Measurements from ENCODE around the gene TRIO.

Gene TRIO

GRCh38 chr5:14351086-14351661 lies 208.0 kb downstream of the TRIO start:
- TF ChIP-seq OSR1 (CRISPR knock-in tag; IDR thresholded peaks at IDR 0.05) (no peak), TCF4 (CRISPR knock-in tag; IDR thresholded peaks at IDR 0.05; ENCODE audit: borderline replicate concordance) (no peak), ZNF70 (CRISPR knock-in tag; IDR thresholded peaks at IDR 0.05) (no peak), ZNF565 (CRISPR knock-in tag; conservative IDR thresholded peaks at IDR 0.05; ENCODE audit: low read depth) (no peak), TSHZ2 (CRISPR knock-in tag; IDR thresholded peaks at IDR 0.05) (no peak), ZFP3 (CRISPR knock-in tag; IDR thresholded peaks at IDR 0.05) (no peak), GLIS3 (CRISPR knock-in tag; IDR thresholded peaks at IDR 0.05) (no peak), POU6F1 (CRISPR knock-in tag; IDR thresholded peaks at IDR 0.05; ENCODE audit: borderline replicate concordance, low read depth) (no peak), ZC3H10 (CRISPR knock-in tag; IDR thresholded peaks at IDR 0.05) (no peak), ZFP30 (CRISPR knock-in tag; IDR thresholded peaks at IDR 0.05) (no peak)
- ATAC-seq = no peak

- ATAC-seq = peak; percentile 97
- TF ChIP-seq ZC3H10 (CRISPR knock-in tag; IDR thresholded peaks at IDR 0.05) = no peak
- no peak for TF ChIP-seq CSDC2 (CRISPR knock-in tag; IDR thresholded peaks at IDR 0.05)
- TF ChIP-seq ZNF565 (CRISPR knock-in tag; conservative IDR thresholded peaks at IDR 0.05; ENCODE audit: low read depth) = no peak
- TF ChIP-seq PPARA (CRISPR knock-in tag; IDR thresholded peaks at IDR 0.05; ENCODE audit: borderline replicate concordance) = no peak
- no peak for TF ChIP-seq POU6F1 (CRISPR knock-in tag; IDR thresholded peaks at IDR 0.05; ENCODE audit: borderline replicate concordance, low read depth)
- no peak for TF ChIP-seq BACH2 (CRISPR knock-in tag; IDR thresholded peaks at IDR 0.05; ENCODE audit: borderline replicate concordance)
- TF ChIP-seq SNAI2 (CRISPR knock-in tag; IDR thresholded peaks at IDR 0.05) = no peak
- TF ChIP-seq ARNTL (CRISPR knock-in tag; IDR thresholded peaks at IDR 0.05; ENCODE audit: borderline replicate concordance, low read depth) = no peak
- no peak for TF ChIP-seq TSHZ2 (CRISPR knock-in tag; IDR thresholded peaks at IDR 0.05)
- no peak for TF ChIP-seq CREB5 (CRISPR knock-in tag; IDR thresholded peaks at IDR 0.05; ENCODE audit: low read depth)
- TF ChIP-seq ZFP30 (CRISPR knock-in tag; IDR thresholded peaks at IDR 0.05) = no peak
- no peak for TF ChIP-seq CSRNP3 (CRISPR knock-in tag; IDR thresholded peaks at IDR 0.05)
- TF ChIP-seq ZFP3 (CRISPR knock-in tag; IDR thresholded peaks at IDR 0.05) = no peak
- TF ChIP-seq RARB (CRISPR knock-in tag; IDR thresholded peaks at IDR 0.05) = no peak
Measured at GRCh38 chr5:14351845-14352712, 208.9 kb downstream of the TRIO start.
